IMR-90 (cell line): ENCODE measurements around the gene NDST3. TPM values are rescaled to one million over a fixed set of nuclear protein-coding genes. Genes with fewer than 3 reads are reported as not detected.

ENCODE experiments used
- ATAC-seq: fragments of 200-7000 bp; cut with Tn5 transposase; 2 replicates; pipeline ENCODE4 v1.9.1; 2020; ENCODE audit warnings: low read depth, mild to moderate bottlenecking, moderate library complexity
- BruUV-seq: library from RNA; stranded (reverse); fragments of 400-500 nt; replicated peaks from 2 replicates; lab custom pipeline; 2021; lab: Mats Ljungman, UMichigan
- CTCF ChIA-PET: fragments of 300-600 bp; formaldehyde crosslinking; extraction: SDS; loops from one replicate; lab custom pipeline; 2021; ENCODE audit warnings: antibody characterized with exemption; lab: Yijun Ruan, JAX
- POLR2A ChIA-PET: fragments of 300-600 bp; sonication (Branson Sonifier 250); formaldehyde crosslinking; loops from one replicate; lab custom pipeline; 2022; ENCODE audit warnings: antibody characterized with exemption; ENCODE audit not compliant: unreplicated experiment; lab: Charles Lee
- DNase-seq: peaks from one replicate; pipeline ENCODE4 v3.0.0; 2013
- H2AFZ ChIP-seq: replicated peaks from 2 replicates; pipeline ENCODE3; 2013; ENCODE audit warnings: low read length, mild to moderate bottlenecking; ENCODE audit not compliant: poor library complexity
- H2AK5ac ChIP-seq: 2 replicates; pipeline ENCODE4 v1.6.1; 2013; ENCODE audit warnings: low read depth, low read length, inconsistent platforms
- H2AK9ac ChIP-seq: replicated peaks from 2 replicates; pipeline ENCODE3; 2013; ENCODE audit warnings: mild to moderate bottlenecking, low read depth, low read length, moderate library complexity; ENCODE audit not compliant: poor library complexity
- H2BK120ac ChIP-seq: 2 replicates; pipeline ENCODE4 v1.6.1; 2013; ENCODE audit warnings: low read depth, low read length, inconsistent platforms
- H2BK15ac ChIP-seq: 3 replicates; pipeline ENCODE4 v1.6.1; 2013; ENCODE audit warnings: low read depth, low read length, inconsistent platforms
- H2BK20ac ChIP-seq: 2 replicates; pipeline ENCODE4 v1.6.1; 2013; ENCODE audit warnings: low read depth, mild to moderate bottlenecking, inconsistent platforms, low read length, moderate library complexity
- H2BK5ac ChIP-seq: 2 replicates; pipeline ENCODE4 v1.6.1; 2013; ENCODE audit warnings: mild to moderate bottlenecking, low read depth, low read length, inconsistent platforms; ENCODE audit not compliant: poor library complexity, severe bottlenecking
- H3K14ac ChIP-seq: replicated peaks from 2 replicates; pipeline ENCODE4 v1.6.1; 2013; ENCODE audit warnings: low read depth, low read length, inconsistent platforms
- H3K18ac ChIP-seq: 2 replicates; pipeline ENCODE4 v1.6.1; 2013; ENCODE audit warnings: low read depth, low read length, control low read depth
- H3K23ac ChIP-seq: 2 replicates; pipeline ENCODE4 v1.6.1; 2013; ENCODE audit warnings: low read depth, low read length, inconsistent platforms
- H3K27ac ChIP-seq: 2 replicates; pipeline ENCODE4 v1.5.1; 2013; ENCODE audit warnings: mild to moderate bottlenecking, control low read depth, low read length; ENCODE audit not compliant: insufficient read depth
- H3K27me3 ChIP-seq: 2 replicates; pipeline ENCODE4 v1.6.1; 2013; ENCODE audit warnings: low read length; ENCODE audit not compliant: control insufficient read depth, insufficient read depth
- H3K36me3 ChIP-seq: 2 replicates; pipeline ENCODE4 v1.6.1; 2013; ENCODE audit warnings: low read length, mixed read lengths; ENCODE audit not compliant: control insufficient read depth, insufficient read depth
- H3K4ac ChIP-seq: 2 replicates; pipeline ENCODE4 v1.6.1; 2013; ENCODE audit warnings: low read depth, low read length, inconsistent platforms
- H3K4me1 ChIP-seq: 2 replicates; pipeline ENCODE4 v1.6.1; 2013; ENCODE audit warnings: low read length, mixed read lengths; ENCODE audit not compliant: control insufficient read depth, insufficient read depth
- H3K4me2 ChIP-seq: 2 replicates; pipeline ENCODE4 v1.6.1; 2013; ENCODE audit warnings: low read depth, mild to moderate bottlenecking, control low read depth, low read length, moderate library complexity
- H3K4me3 ChIP-seq: 2 replicates; pipeline ENCODE4 v1.5.1; 2013; ENCODE audit warnings: low read depth, mild to moderate bottlenecking, control low read depth, low read length, moderate library complexity; ENCODE audit not compliant: insufficient read depth
- H3K56ac ChIP-seq: 2 replicates; pipeline ENCODE4 v1.6.1; 2013; ENCODE audit warnings: low read length, inconsistent platforms; ENCODE audit not compliant: insufficient read depth; ENCODE audit errors: extremely low read depth
- H3K79me1 ChIP-seq, 2 experiments: 2 replicates each; pipeline ENCODE4 v1.6.1; 2013; ENCODE audit warnings: low read length in 2 of 2, inconsistent platforms in 1 of 2, low read depth in 1 of 2
- H3K9ac ChIP-seq: 2 replicates; pipeline ENCODE4 v1.6.1; 2013; ENCODE audit warnings: low read depth, low read length, control low read depth
- H3K9me1 ChIP-seq: 2 replicates; pipeline ENCODE4 v1.6.1; 2013; ENCODE audit warnings: low read length, inconsistent platforms; ENCODE audit not compliant: insufficient read depth
- H3K9me3 ChIP-seq: 2 replicates; pipeline ENCODE4 v1.6.1; 2013; ENCODE audit warnings: low read length; ENCODE audit not compliant: control insufficient read depth, insufficient read depth
- H4K20me1 ChIP-seq: 2 replicates; pipeline ENCODE4 v1.6.1; 2013; ENCODE audit warnings: low read length, inconsistent platforms; ENCODE audit not compliant: insufficient read depth
- H4K5ac ChIP-seq: 2 replicates; pipeline ENCODE4 v1.6.1; 2013; ENCODE audit warnings: mild to moderate bottlenecking, low read depth, low read length, control low read depth
- H4K8ac ChIP-seq, 2 experiments: 2 replicates each; pipeline ENCODE4 v1.6.1; 2013; ENCODE audit warnings: low read depth in 2 of 2, low read length in 2 of 2, control low read depth in 1 of 2, inconsistent platforms in 1 of 2
- H4K91ac ChIP-seq: 2 replicates; pipeline ENCODE4 v1.6.1; 2013; ENCODE audit warnings: low read depth, low read length, inconsistent platforms; ENCODE audit not compliant: insufficient read depth
- BHLHE40 ChIP-seq: fragments of 150-350 bp; IDR thresholded peaks from 2 replicates; pipeline ENCODE4 v1.6.1; 2016; ENCODE audit warnings: mild to moderate bottlenecking, low read depth, low read length
- CEBPB ChIP-seq: IDR thresholded peaks from 2 replicates; pipeline ENCODE4 v1.6.1; 2012; ENCODE audit warnings: low read depth, low read length, improper control_type of control experiment
- CHD1 ChIP-seq: IDR thresholded peaks from 2 replicates; pipeline ENCODE4 v1.6.1; 2012; ENCODE audit warnings: low read depth, low read length, improper control_type of control experiment
- CTCF ChIP-seq: conservative IDR thresholded peaks from 2 replicates; pipeline ENCODE4 v1.5.1; 2012; ENCODE audit warnings: mild to moderate bottlenecking, low read depth, low read length, improper control_type of control experiment
- ELK1 ChIP-seq: fragments of 150-350 bp; IDR thresholded peaks from 2 replicates; pipeline ENCODE4 v1.6.1; 2016; ENCODE audit warnings: low read depth, mild to moderate bottlenecking, low read length, moderate library complexity, borderline replicate concordance
- FOS ChIP-seq: fragments of 150-350 bp; IDR thresholded peaks from 2 replicates; pipeline ENCODE4 v1.6.1; 2016; ENCODE audit warnings: low read depth, low read length
- MAZ ChIP-seq: IDR thresholded peaks from 2 replicates; pipeline ENCODE4 v1.6.1; 2012; ENCODE audit warnings: low read depth, mild to moderate bottlenecking, low read length, improper control_type of control experiment, moderate library complexity, borderline replicate concordance
- MXI1 ChIP-seq: IDR thresholded peaks from 2 replicates; pipeline ENCODE4 v1.6.1; 2012; ENCODE audit warnings: low read depth, mild to moderate bottlenecking, low read length, moderate library complexity, borderline replicate concordance
- POLR2A ChIP-seq: IDR thresholded peaks from 2 replicates; pipeline ENCODE4 v1.6.1; 2012; ENCODE audit warnings: mild to moderate bottlenecking, low read depth, low read length
- RAD21 ChIP-seq: IDR thresholded peaks from 2 replicates; pipeline ENCODE4 v1.6.1; 2012; ENCODE audit warnings: low read length, improper control_type of control experiment
- RCOR1 ChIP-seq: IDR thresholded peaks from 2 replicates; pipeline ENCODE4 v1.6.1; 2012; ENCODE audit warnings: mild to moderate bottlenecking, low read length, improper control_type of control experiment; ENCODE audit not compliant: insufficient replicate concordance
- RFX5 ChIP-seq: IDR thresholded peaks from 2 replicates; pipeline ENCODE4 v1.8.0; 2012; ENCODE audit warnings: low read depth, mild to moderate bottlenecking, low read length, moderate library complexity
- SMC3 ChIP-seq: fragments of 150-350 bp; IDR thresholded peaks from 2 replicates; pipeline ENCODE4 v1.6.1; 2016; ENCODE audit warnings: low read depth, mild to moderate bottlenecking, antibody characterized with exemption, low read length, moderate library complexity
- USF2 ChIP-seq: fragments of 150-350 bp; IDR thresholded peaks from 2 replicates; pipeline ENCODE4 v1.6.1; 2017; ENCODE audit warnings: mild to moderate bottlenecking, antibody characterized with exemption, low read length, low read depth
- WGBS, 2 experiments: methylation state at CpG; one replicate each; pipeline versions ENCODE4 v1.1.5 to v1.1.7; 2013; ENCODE audit warnings: missing lambda C conversion rate in 2 of 2; ENCODE audit not compliant: insufficient read length in 1 of 2; ENCODE audit errors: extremely low coverage in 2 of 2; 5-methylcytosine and 5-hydroxymethylcytosine counted together
- dilution Hi-C: fragments of 300-500 bp; cut with HindIII; formaldehyde crosslinking; loops from one replicate; pipeline ENCODE4 v1.14.3; 2018; ENCODE audit warnings: low sequenced_read_pairs; ENCODE audit not compliant: unreplicated experiment
- in situ Hi-C: fragments of 300-500 bp; cut with MboI; formaldehyde crosslinking; loops from 3 replicates; pipeline ENCODE4 v1.14.3; 2019; ENCODE audit warnings: low sequenced_read_pairs, inconsistent platforms, mixed read lengths
- intact Hi-C: fragments of 100-400 bp; cut with micrococcal nuclease; formaldehyde crosslinking; loops from 2 replicates; pipeline ENCODE4 v1.10.0; 2022
- polyA plus RNA-seq, 3 experiments: library from polyadenylated mRNA; depleted of rRNA; stranded (reverse); fragments of >200 nt; gene quantifications; 2 replicates each; pipeline ENCODE4 v1.2.3, GENCODE V29; 2012; ENCODE audit warnings: low replicate concordance in 1 of 3
- total RNA-seq: library from RNA; depleted of rRNA; stranded (reverse); fragments of >200 nt; gene quantifications from 2 replicates; pipeline ENCODE4 v1.2.3, GENCODE V29; 2012

Gene NDST3
- total and polyA plus RNA-seq, 2 of the 4 experiments (the other 2 are of a cell fraction): 0.10 to 0.18 TPM

- no peak overlapping the region for H2BK120ac ChIP-seq
- TF ChIP-seq CEBPB: no peak
- TF ChIP-seq RFX5: no peak
- no peak for TF ChIP-seq MAZ
- no peak for TF ChIP-seq SMC3
- TF ChIP-seq CHD1: no peak
- TF ChIP-seq ELK1: no peak
- no peak for TF ChIP-seq FOS
- no peak for TF ChIP-seq BHLHE40
- TF ChIP-seq POLR2A: no peak
- no peak for TF ChIP-seq RCOR1
- no peak for TF ChIP-seq USF2
- TF ChIP-seq RAD21: no peak
- no peak for TF ChIP-seq MXI1
- no peak for TF ChIP-seq CTCF
- DNase-seq: peak; percentile 63
- H3K18ac ChIP-seq: no peak overlapping the region
- no peaks in the 10 kb centered on the region for H3K27me3 ChIP-seq
- H3K56ac ChIP-seq: no peak overlapping the region
- H2AK5ac ChIP-seq: no peak overlapping the region
- no TSS peak for BruUV-seq
- no peak overlapping the region for H4K8ac ChIP-seq
- H3K27ac ChIP-seq: no peak overlapping the region
- ChIA-PET CTCF (no interaction called here), POLR2A (no interaction called here)
- dilution Hi-C loops (no loop called here), intact Hi-C loops (no loop called here), in situ Hi-C loops (no loop called here)
- no peak overlapping the region for H3K14ac ChIP-seq
- H2AFZ ChIP-seq: no peak overlapping the region
- H3K9me1 ChIP-seq: no peaks in the 10 kb centered on the region
- H3K79me1 ChIP-seq: no peaks in the 10 kb centered on the region
- no peaks in the 10 kb centered on the region for H3K9me3 ChIP-seq
- H3K9ac ChIP-seq: no peak overlapping the region
- WGBS, 2 experiments: no CpG with 5 or more reads among the region's 5 CpGs
- no peak overlapping the region for H3K23ac ChIP-seq
- no peak overlapping the region for H2AK9ac ChIP-seq
- no peaks in the 10 kb centered on the region for H3K36me3 ChIP-seq
- H4K5ac ChIP-seq: no peak overlapping the region
- no peak overlapping the region for H3K4me2 ChIP-seq
- no peak for ATAC-seq
- H3K4me1 ChIP-seq: no peaks in the 10 kb centered on the region
- no peaks in the 10 kb centered on the region for H4K20me1 ChIP-seq
- H2BK15ac ChIP-seq: no peak overlapping the region
- no peak overlapping the region for H2BK5ac ChIP-seq
- no peak overlapping the region for H4K91ac ChIP-seq
- H2BK20ac ChIP-seq: no peak overlapping the region
- no peak overlapping the region for H3K4ac ChIP-seq
- no peak overlapping the region for H3K4me3 ChIP-seq
Measured at GRCh38 chr4:118154649-118155048, 120.4 kb downstream of the NDST3 start.
